ENCODE measurements around the gene LDB2.

GRCh38 chr4:16596267-16596666 lies 302.2 kb downstream of the LDB2 start:
- TF ChIP-seq CTCF (IDR thresholded peaks at IDR 0.05), result no peak
- TF ChIP-seq POLR2A (IDR thresholded peaks at IDR 0.05; ENCODE audit: low read depth), result no peak
- TF ChIP-seq POLR2AphosphoS5 (IDR thresholded peaks at IDR 0.05), result no peak
- TF ChIP-seq EP300 (IDR thresholded peaks at IDR 0.05), result no peak
